ENCODE data around the gene SKAP2. TPM values are rescaled to one million over a fixed set of nuclear protein-coding genes. Genes with fewer than 3 reads are reported as not detected.

SKAP2 gene
- total RNA-seq, 1 donor from 2014 or later: 65.2 TPM

DNA sequence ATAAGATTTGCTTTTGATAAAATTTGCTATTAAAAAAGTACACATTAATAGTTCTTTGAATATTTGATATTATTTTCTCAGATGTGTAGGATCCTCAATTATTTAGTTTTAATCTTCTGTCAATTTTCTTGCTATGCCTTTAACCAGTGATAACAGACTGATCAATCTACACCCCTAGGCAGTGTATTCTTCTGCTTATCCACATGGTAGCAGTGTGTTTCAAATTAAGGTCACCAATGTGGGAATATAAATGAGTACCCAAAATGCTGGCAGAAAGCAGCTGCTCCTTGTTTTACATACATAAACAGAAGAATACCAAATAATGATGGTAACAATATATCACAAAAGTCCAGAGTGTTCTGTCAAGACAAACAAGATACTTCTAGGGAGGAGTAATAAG lies 87.0 kb downstream of the SKAP2 start:
- no peak for DNase-seq (ENCODE audit: low read depth)

GRCh38 chr7:26760501-26760900 lies 103.9 kb downstream of the SKAP2 start:
- DNase-seq (ENCODE audit: low read depth): no peak

GRCh38 chr7:26759108-26759507 lies 105.3 kb downstream of the SKAP2 start:
- DNase-seq (ENCODE audit: low read depth): no peak

DNA sequence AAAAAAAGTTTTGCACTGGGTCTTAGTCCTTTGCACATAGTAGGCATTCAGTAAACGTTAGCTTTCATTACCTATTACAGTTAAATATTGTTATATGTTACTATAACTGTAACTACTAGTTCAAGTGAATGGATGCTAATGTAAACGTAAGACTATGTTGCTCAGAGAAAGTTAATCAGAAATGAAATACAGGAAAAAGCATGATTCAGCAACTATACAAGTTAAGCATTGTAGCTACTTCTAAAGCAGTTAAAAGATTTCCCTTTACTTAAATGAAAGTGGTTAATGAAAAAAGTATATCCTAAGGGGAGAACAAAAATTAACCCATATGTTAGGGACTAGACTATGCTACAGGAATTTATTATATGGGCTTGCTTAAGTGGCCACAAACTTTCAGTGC lies 121.2 kb downstream of the SKAP2 start:
- DNase-seq (ENCODE audit: low read depth): peak; percentile 80

GRCh38 chr7:26735976-26736600 lies 128.3 kb downstream of the SKAP2 start:
- DNase-seq (ENCODE audit: low read depth): no peak

GRCh38 chr7:26729150-26729775 lies 135.1 kb downstream of the SKAP2 start:
- DNase-seq (ENCODE audit: low read depth): no peak

DNA sequence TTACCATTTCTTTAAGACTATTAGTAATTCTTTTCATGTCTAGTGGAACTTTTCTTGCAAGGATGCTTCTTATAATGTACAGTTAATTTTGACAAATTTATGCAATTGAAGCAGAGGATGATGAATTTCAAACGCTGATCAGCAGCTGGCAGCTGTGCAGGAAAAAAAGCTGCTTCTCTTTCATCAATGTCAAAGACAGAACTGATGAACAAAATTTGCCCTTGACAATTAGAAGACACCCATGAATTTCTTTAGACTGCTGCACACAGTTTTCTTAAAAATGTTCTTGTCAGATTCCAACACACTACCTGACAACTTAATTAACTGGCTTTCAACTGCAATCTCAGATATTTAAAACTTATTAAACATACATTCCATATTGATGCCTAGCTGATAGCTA lies 138.3 kb downstream of the SKAP2 start:
- DNase-seq (ENCODE audit: low read depth): no peak

GRCh38 chr7:26724795-26725194 lies 139.6 kb downstream of the SKAP2 start:
- no peak for DNase-seq (ENCODE audit: low read depth)

- peak; percentile 47 for DNase-seq (ENCODE audit: low read depth)
Observed at GRCh38 chr7:26723129-26723528, 141.3 kb downstream of the SKAP2 start.

DNA sequence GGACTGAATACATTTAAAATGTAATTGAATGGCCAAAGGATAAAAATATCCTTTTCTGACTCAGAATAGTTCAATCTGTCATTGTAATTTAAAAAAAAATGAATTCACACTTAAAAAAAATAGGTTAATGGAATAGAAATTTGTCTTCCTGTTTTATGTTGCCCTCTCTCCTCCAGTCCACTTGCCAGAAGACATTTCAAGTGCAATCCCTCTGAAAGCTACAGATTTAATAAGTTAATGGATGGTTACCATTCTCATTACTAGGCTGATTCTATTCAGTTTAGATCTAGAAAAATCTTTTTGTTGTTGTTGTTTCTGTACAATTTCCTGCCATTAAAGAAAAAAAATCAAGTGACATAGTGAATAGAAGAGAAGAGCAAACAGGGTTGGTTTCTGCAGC lies 142.9 kb downstream of the SKAP2 start:
- DNase-seq (ENCODE audit: low read depth): no peak

GRCh38 chr7:26718063-26718462 lies 146.3 kb downstream of the SKAP2 start:
- no peak for DNase-seq (ENCODE audit: low read depth)

GRCh38 chr7:26714438-26714837 lies 150.0 kb downstream of the SKAP2 start:
- DNase-seq (ENCODE audit: low read depth): no peak

- no peak for DNase-seq (ENCODE audit: low read depth)
Observed at GRCh38 chr7:26714006-26714405, 150.4 kb downstream of the SKAP2 start.

- DNase-seq (ENCODE audit: low read depth): peak; percentile 26
Observed at GRCh38 chr7:26709210-26709990, 155.0 kb downstream of the SKAP2 start.

DNA sequence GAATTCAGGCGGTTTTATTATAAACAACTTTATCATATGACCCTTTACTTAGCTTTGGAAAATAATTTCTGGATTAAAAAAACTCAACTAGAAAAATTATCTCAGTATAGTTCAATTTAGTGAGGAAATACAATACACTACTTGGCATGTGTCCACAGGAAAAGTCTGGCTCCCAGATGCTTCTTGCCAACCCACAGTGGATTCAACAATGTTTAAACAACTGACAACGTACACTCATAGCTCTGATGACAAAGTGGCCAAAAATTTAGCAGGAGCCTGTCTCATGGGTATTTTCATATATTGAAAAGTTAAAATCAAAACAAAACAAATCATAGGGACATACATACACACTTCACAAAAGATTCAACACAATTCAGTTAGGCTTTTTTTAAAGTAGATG lies 158.8 kb downstream of the SKAP2 start:
- peak; percentile 88 for DNase-seq (ENCODE audit: low read depth)

DNA sequence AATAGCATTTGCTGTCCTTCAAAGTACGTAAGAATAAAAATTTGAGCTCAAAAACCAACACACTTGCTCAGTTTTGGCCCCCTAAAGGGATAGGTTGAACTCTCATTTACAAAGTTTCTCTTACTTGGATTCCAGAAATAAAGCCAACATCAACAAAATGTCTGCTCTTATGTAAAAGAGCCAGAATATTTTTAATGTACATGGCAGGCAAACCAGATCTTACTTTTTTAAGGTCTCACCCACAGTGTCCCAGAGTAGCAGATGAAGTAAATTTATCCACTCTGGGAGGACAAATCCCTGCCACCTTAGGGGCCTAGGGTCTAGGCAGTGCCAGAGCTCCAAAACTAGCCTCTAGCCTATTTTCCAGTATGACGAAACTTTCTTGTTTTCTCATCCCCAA lies 159.6 kb downstream of the SKAP2 start:
- DNase-seq (ENCODE audit: low read depth): no peak

- no peak for DNase-seq (ENCODE audit: low read depth)
Observed at GRCh38 chr7:26704036-26704435, 160.4 kb downstream of the SKAP2 start.

GRCh38 chr7:26700893-26701292 lies 163.5 kb downstream of the SKAP2 start:
- no peak for DNase-seq (ENCODE audit: low read depth)

GRCh38 chr7:26700386-26700785 lies 164.0 kb downstream of the SKAP2 start:
- DNase-seq (ENCODE audit: low read depth): no peak

GRCh38 chr7:26699766-26700165 lies 164.6 kb downstream of the SKAP2 start:
- peak; percentile 31 for DNase-seq (ENCODE audit: low read depth)

DNA sequence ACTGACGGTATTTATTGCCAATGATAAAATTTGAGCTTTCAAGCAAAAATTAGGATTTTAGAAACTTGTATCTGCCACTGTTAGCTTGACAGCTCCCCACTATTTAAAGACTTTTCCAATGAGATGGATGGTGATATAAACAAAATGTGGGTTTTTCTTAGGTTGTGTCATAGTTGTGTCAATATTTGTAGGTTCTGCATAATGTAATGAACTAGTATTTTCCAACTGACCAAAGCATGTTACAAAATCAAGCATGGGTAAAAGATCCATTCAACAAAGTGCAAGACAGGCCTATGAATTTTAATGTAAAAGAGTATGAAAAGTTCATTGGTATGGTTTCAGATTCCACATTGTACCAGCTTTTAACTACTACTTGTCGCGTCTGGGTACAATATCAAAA lies 165.6 kb downstream of the SKAP2 start:
- DNase-seq (ENCODE audit: low read depth): no peak

- DNase-seq (ENCODE audit: low read depth): no peak
Observed at GRCh38 chr7:26698194-26698593, 166.2 kb downstream of the SKAP2 start.

- no peak for DNase-seq (ENCODE audit: low read depth)
Observed at GRCh38 chr7:26696978-26697377, 167.4 kb downstream of the SKAP2 start.

Measured in renal cortical epithelial cell (primary cell).